Stimulated activated CD4-positive, alpha-beta T cell treated with anti-CD3 and anti-CD28 coated beads, Interleukin-12 subunit alpha, Interleukin-12 subunit beta, amount 100 ng/mL, for 24 hours (primary cell): ENCODE data around the gene PRDM16.

Experiments
- DNase-seq, 2 experiments: peaks; one replicate each; pipeline ENCODE4 v3.0.0-alpha.2; 2020; ENCODE audit warnings: low read depth in 2 of 2

Gene PRDM16

DNA sequence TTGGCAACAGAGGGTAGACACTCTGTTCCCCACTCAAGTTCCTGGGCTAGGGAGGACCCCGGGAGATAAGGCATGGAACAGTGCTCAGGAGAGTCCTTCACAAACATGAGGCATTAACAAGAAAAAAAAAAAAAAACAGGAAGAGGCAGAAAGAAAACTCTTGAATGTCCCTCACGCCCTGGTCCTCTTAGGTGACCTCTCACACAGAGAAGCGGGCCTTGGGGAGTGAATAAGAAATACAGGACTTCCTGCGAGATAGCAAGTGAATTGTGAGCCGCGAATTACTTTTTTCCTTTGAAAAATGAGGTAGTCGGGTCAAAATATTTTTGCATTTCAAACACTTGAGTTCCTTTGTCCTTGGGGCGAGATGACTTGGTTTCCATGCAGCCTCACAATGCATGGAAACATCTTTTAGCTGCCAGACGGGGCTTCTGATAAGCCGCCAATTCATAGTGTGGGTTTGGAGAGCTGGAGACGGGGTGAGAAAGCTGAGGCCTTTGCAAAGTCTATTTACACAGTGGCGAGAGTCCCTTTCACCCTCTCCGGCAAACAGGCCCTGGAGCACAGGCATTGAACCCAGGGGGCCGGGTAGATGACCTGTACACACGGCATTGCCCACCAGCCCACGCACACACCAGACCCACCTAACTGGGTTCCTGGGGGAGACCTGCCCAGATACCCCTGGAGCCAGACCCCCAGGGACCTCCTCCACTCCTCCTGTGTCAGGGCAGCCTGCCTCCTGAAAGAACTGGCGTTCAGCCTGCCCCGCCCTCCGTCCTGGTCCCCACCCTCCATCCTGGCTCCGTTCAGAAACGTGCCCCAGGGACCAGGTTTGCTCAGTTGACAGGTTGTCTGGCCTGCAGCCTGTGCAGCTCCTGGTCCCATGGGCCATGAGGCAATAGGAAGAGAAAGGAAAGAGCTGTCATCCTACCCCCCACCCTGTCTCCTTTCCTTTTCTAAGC, 192.3 kb downstream of the PRDM16 start:
- DNase-seq, result no peak

DNA sequence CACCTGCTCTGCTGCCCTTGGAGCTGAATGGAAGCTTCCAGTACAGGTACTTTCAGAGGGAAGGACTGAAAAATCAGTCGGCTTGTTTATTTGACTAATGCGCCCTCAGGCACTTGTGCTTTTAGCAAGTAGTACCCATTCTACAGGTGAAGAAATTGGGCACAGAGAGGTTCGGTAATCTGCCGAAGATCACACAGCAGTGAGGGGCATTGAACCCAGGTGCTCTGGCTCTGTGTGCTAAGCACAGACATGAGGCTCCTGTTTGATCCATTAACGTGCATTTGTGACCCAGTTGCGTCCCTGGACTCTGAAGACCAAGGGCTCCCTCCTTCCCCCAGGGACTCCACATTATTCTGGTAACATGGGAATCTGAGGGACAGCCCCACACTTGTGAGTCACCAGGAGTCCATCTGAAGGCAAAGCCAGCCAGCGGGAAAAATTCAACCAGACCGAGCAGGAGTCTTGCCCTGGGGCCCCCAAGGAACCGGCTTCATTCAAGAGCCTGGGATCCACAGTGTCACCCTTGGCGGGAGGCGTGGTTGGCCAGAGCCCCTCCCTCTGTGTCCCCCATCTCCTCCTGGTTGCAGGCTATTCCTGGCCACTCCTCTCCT, 193.1 kb downstream of the PRDM16 start:
- DNase-seq, result no peak

GRCh38 chr1:3262681-3263286, 193.8 kb downstream of the PRDM16 start:
- no peak for DNase-seq

- DNase-seq, result no peak
Measured at GRCh38 chr1:3263790-3264189, 194.8 kb downstream of the PRDM16 start.

DNA sequence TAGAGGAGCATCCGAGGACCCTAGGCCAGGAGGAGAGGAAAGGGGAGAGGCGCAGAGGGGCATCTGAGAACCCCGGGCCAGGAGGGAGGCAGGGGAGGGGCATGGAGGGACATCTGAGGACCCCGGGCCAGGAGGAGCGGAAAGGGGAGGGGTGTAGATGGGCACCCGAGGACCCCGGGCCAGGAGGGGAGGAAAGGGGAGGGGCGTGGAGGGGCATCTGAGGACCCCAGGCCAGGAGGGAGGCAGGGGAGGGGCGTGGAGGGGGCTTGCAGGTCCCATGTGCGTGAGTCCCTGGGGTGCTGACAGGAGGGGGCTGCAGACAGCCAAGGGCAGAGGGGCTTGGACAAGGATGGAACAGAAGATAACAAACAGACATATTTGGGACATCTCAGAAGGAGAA, 195.5 kb downstream of the PRDM16 start:
- no peak for DNase-seq

GRCh38 chr1:3265835-3266805, 197.1 kb downstream of the PRDM16 start:
- no peak for DNase-seq

DNA sequence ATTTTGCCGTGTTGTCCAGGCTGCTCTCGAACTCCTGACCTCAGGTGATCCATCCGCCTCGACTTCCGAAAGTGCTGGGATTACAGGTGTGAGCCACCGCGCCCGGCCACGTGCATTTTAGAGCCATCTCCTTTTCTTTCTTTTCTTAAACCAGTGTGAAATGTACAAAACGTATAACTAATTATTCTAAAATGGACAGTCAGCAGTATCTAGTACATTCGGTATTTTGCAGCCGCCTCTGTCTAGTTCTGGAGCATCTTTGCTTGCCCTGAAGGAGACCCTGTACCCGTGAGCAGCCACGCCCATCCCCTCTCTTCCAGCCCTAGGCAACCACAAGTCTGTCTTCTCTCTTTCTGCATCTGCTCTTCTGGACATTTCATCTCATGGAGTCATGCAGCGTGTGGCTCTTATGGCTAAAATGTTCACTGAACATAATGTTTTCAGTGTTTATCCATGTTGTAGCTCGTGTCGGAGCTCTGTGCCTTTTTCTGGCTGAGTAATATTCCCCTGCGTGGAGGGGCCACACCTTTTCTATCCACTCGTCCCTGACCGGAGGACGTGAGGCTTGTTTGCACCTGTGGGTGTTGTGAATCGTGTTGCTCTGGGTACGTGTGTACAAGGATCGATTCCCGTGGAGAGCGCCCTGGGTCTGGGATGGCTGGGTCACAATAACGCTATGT, 198.0 kb downstream of the PRDM16 start:
- DNase-seq, result no peak

- no peak for DNase-seq
Measured at GRCh38 chr1:3267550-3268270, 198.7 kb downstream of the PRDM16 start.

GRCh38 chr1:3268281-3268680, 199.3 kb downstream of the PRDM16 start:
- DNase-seq, result no peak

DNA sequence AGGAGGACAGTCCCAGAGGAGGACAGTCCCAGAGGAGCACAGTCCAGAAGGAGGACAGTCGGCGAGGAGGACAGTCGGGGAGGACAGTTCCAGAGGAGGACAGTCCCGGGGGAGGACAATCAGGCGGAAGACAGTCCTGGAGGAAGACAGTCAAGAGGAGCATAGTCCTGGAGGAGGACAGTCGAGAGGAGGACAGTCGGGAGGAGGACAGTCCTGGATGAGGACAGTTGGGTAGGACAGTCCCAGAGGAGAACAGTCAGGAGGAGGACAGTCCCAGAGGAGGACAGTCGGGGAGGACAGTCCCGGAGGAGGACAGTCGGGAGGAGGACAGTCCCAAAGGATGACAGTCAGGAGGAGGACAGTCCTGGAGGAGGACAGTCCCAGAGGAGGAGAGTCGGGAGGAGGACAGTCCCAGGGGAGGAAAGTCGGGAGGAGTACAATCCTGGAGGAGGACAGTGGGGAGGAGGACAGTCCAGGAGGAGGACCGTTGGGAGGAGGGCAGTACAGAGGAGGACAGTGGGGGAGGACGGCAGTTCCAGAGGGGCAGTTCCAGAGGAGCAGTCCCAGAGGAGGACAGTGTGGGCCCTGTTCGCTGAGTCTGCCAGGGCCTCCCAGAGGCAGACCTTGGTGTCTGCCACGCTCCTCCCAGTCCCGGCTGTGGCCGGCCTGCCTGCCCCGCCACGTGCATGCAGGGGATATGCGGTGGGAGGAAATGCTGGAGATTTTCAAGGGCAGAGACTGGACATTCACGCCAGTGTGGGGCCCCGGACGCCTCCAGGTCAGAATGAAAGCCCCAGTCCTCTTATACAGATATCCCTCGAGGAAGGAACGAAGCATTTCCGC, 201.6 kb downstream of the PRDM16 start:
- no peak for DNase-seq

- DNase-seq, result no peak
Measured at GRCh38 chr1:3271866-3272265, 202.9 kb downstream of the PRDM16 start.

DNA sequence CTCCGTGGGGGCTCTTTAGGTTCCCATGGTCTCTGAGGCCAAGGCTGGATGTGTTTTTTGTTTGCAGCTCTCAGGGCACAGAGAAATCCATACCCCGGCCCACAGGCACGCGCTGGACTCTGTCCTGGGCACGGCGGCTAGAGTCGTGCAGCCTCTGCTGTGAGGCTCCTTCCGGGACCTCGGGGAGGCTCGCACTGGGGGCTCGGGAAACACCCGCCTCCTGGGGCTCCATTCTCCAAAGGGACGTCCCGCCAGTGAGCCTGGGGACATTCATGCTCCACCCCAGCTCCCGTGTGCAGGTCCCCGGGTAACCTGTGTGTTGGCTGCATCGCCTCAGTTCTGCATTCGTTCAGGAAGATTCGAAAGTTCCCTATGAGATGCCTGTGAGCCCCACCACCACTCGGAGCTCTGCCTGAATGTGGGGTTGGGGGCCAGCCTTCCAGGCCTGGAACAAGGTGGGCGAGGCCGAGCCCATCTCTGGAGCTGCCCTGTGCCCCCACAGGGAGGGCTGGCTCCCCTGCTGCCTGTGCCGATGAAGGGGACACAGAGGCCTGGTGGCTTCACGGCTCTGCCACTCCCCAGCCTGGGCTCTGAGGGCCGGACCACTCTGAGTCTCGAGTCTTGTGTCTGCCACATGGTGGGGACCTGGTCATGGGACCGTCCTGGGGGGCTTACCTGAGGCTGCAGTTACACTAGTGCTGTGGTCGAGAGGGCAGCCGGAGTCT, 203.5 kb downstream of the PRDM16 start:
- no peak for DNase-seq

- no peak for DNase-seq
Measured at GRCh38 chr1:3273447-3273846, 204.4 kb downstream of the PRDM16 start.

GRCh38 chr1:3274972-3275371, 206.0 kb downstream of the PRDM16 start:
- DNase-seq, result no peak

DNA sequence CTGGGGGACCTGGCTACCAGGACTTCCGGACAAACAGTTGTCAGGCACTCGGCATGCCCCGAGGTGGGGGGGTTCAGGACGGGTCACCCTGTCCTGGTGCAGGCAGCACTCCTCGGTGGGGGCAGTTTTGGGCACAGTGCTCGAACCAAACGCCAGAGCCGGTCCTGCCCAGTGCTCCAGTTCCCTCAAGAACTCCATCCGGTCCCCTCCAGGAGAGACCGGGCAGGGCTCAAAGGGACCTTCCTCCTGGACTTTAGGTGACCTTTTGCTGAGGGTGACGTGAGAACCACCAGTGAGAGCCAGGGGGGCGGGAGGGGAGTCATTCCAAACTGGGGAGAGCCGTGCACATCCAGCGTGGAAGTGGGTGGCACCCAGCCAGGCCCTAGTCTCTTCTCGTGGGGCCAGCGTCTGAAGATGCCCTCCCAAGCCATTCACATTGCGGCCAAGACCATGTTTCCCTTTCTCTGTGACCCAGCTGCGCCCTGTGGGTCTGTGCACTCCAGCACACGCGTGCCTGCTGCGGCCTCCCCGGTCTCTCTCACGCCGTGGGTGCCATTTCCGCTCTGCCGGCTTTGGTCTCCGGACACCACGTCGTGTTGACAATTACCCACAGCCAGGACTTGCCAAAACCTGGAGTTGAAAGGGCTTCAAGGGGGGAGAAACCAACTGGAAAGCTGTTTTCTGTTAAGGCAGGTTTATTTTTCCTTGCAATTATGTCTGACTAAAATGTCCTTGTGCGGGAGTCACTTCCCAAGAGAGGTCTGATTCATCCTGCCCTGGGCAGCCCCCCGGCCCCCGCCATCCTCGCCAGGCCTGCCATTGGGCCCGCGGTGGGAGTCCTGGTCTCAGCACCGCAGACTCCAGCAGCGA, 206.7 kb downstream of the PRDM16 start:
- DNase-seq, result no peak

- no peak for DNase-seq
Measured at GRCh38 chr1:3276341-3276800, 207.4 kb downstream of the PRDM16 start.

- DNase-seq, result no peak
Measured at GRCh38 chr1:3277011-3277471, 208.0 kb downstream of the PRDM16 start.
